Left lung (tissue), 10 donors: Measurements from ENCODE around the gene CIB4. TPM values are rescaled to one million over a fixed set of nuclear protein-coding genes. Genes with fewer than 3 reads are reported as not detected.
A peak's percentile ranks its signal among the peaks of the same experiment; 100 is the strongest.

ENCODE experiments used
- ATAC-seq: fragments of 200-7000 bp; cut with Tn5 transposase; one replicate; pipeline ENCODE4 v1.9.1; 2020; ENCODE audit warnings: moderate library complexity
- DNase-seq, 4 donors: peaks; one replicate each; pipeline ENCODE4 v3.0.0-alpha.2; 2013 to 2020
- H3K27ac ChIP-seq, 2 donors: fragments of 200-600 bp; sonication (generic) in 1 of 2; one replicate each; pipeline versions ENCODE4 v1.5.0 to v1.8.0; 2020 to 2021
- H3K27me3 ChIP-seq, 2 donors: fragments of 200-600 bp; sonication (generic) in 1 of 2; one replicate each; pipeline versions ENCODE4 v1.5.0 to v1.8.0; 2020 to 2021
- H3K36me3 ChIP-seq, 2 donors: fragments of 200-600 bp; sonication (generic) in 1 of 2; one replicate each; pipeline versions ENCODE4 v1.5.0 to v1.8.0; 2020 to 2021
- H3K4me1 ChIP-seq, 2 donors: fragments of 200-600 bp; one replicate each; pipeline ENCODE4 v1.8.0; 2021
- H3K4me3 ChIP-seq, 2 donors: fragments of 200-600 bp; sonication (generic) in 1 of 2; one replicate each; pipeline versions ENCODE4 v1.5.0 to v1.8.0; 2020 to 2021; ENCODE audit warnings: mild to moderate bottlenecking in 1 of 2
- H3K9me3 ChIP-seq, 2 donors: fragments of 200-600 bp; sonication (generic) in 1 of 2; one replicate each; pipeline versions ENCODE4 v1.5.0 to v1.8.0; 2020 to 2021
- CTCF ChIP-seq, 2 donors: fragments of 200-600 bp; sonication (generic) in 1 of 2; IDR thresholded peaks; one replicate each; pipeline versions ENCODE4 v1.5.0 to v1.8.0; 2021; ENCODE audit warnings: antibody characterized with exemption in 2 of 2
- intact Hi-C, 2 donors: fragments of 100-400 bp; cut with DNase I; formaldehyde crosslinking; loops; one replicate each; pipeline versions ENCODE4 v1.11.2 to v1.14.2; 2022
- polyA plus RNA-seq, 6 donors: library from polyadenylated mRNA; unstranded; fragments of 120-200 nt; gene quantifications; one replicate each; pipeline ENCODE4 v1.2.1, GENCODE V29; 2013; ENCODE audit not compliant: insufficient read length in 6 of 6
- total RNA-seq, 2 donors: library from RNA; stranded (reverse); fragmentation: NEBNext Ultra II Directional; extraction: Animal tissue kit (Norgen Biotek cat#: 25700); gene quantifications; one replicate each; pipeline ENCODE4 v1.2.1, GENCODE V29; 2021
- donor health status: DM: no; HTN: yes; CAD: no.
- donor health status: DM: no; HTN: no; CAD: no.

CIB4 gene
- total and polyA plus RNA-seq, 8 donors: 1.0 to 2.4 (median 1.8) TPM; not detected in 2

- peaks cover 0 to 34% of the 10 kb centered on the region in 2 donors for H3K27me3 ChIP-seq
- H3K36me3 ChIP-seq: no peaks in the 10 kb centered on the region
- intact Hi-C loops: no loop called here
- no peak for DNase-seq
- H3K4me1 ChIP-seq: no peaks in the 10 kb centered on the region
- no peak for TF ChIP-seq CTCF (IDR thresholded peaks at IDR 0.05)
- no peaks in the 10 kb centered on the region for H3K9me3 ChIP-seq
- H3K4me3 ChIP-seq: no peak overlapping the region
- ATAC-seq: no peak
- no peak overlapping the region for H3K27ac ChIP-seq
Observed at GRCh38 chr2:26598336-26598995, 42.7 kb downstream of the CIB4 start.

- no peak for TF ChIP-seq CTCF (IDR thresholded peaks at IDR 0.05)
- no peaks in the 10 kb centered on the region for H3K9me3 ChIP-seq
- no peak overlapping the region for H3K27ac ChIP-seq
- H3K4me1 ChIP-seq: no peaks in the 10 kb centered on the region
- intact Hi-C loops: no loop called here
- no peak for ATAC-seq
- DNase-seq: no peak
- H3K36me3 ChIP-seq: no peaks in the 10 kb centered on the region
- peaks cover 0 to 34% of the 10 kb centered on the region in 2 donors for H3K27me3 ChIP-seq
- H3K4me3 ChIP-seq: no peak overlapping the region
Observed at GRCh38 chr2:26597197-26597596, 44.0 kb downstream of the CIB4 start.

- H3K27ac ChIP-seq: no peak overlapping the region
- no peaks in the 10 kb centered on the region for H3K4me1 ChIP-seq
- no peak overlapping the region for H3K4me3 ChIP-seq
- intact Hi-C loops: no loop called here
- DNase-seq: peak in 1 of 4 donors; percentile 10
- TF ChIP-seq CTCF (IDR thresholded peaks at IDR 0.05): no peak
- no peaks in the 10 kb centered on the region for H3K9me3 ChIP-seq
- H3K27me3 ChIP-seq: peaks cover 0 to 31% of the 10 kb centered on the region in 2 donors
- ATAC-seq: no peak
- H3K36me3 ChIP-seq: no peaks in the 10 kb centered on the region
Observed at GRCh38 chr2:26595146-26595545, 46.0 kb downstream of the CIB4 start.

- no peaks in the 10 kb centered on the region for H3K36me3 ChIP-seq
- no peaks in the 10 kb centered on the region for H3K4me1 ChIP-seq
- ATAC-seq: no peak
- H3K4me3 ChIP-seq: no peak overlapping the region
- H3K9me3 ChIP-seq: no peaks in the 10 kb centered on the region
- no peak for TF ChIP-seq CTCF (IDR thresholded peaks at IDR 0.05)
- intact Hi-C loops: no loop called here
- no peak overlapping the region for H3K27ac ChIP-seq
- peak in 1 of 4 donors; percentile 49 for DNase-seq
- peaks cover 0 to 31% of the 10 kb centered on the region in 2 donors for H3K27me3 ChIP-seq
Observed at GRCh38 chr2:26591619-26592505, 49.3 kb downstream of the CIB4 start.

- Histone ChIP-seq H3K27ac (no peak overlapping the region), H3K27me3 (peaks cover 0 to 29% of the 10 kb centered on the region in 2 donors), H3K4me3 (no peak overlapping the region), H3K4me1 (no peaks in the 10 kb centered on the region), H3K9me3 (no peaks in the 10 kb centered on the region), H3K36me3 (no peaks in the 10 kb centered on the region)
- no peak for TF ChIP-seq CTCF (IDR thresholded peaks at IDR 0.05)
- intact Hi-C loops: no loop called here
- ATAC-seq: no peak
- DNase-seq: no peak
Observed at GRCh38 chr2:26590980-26591618, 50.1 kb downstream of the CIB4 start.
